Activated gamma-delta T cell (primary cell): ENCODE results near the gene GNG14.
"Not testable (repeated sequence)": the region's sequence is repeated elsewhere in the genome, so short reads cannot be mapped to it uniquely, and the experiment has no call there.

Experiments
- DNase-seq: peaks from one replicate; lab custom pipeline; 2025; lab: John Stamatoyannopoulos, UW

The GNG14 gene

GRCh38 chr19:12723641-12724426 lies 36.0 kb downstream of the GNG14 start, which contains the start of gene TNPO2:
TNPO2 (minus strand) TSS chr19:12723932; CDS start chr19:12720977, 2,955 bp downstream.
- DNase-seq: no peak

GRCh38 chr19:12725612-12726011 lies 37.8 kb downstream of the GNG14 start:
- not testable (repeated sequence) for DNase-seq

- DNase-seq: no peak
Measured at GRCh38 chr19:12726988-12727316, 39.2 kb downstream of the GNG14 start.

- no peak for DNase-seq
Measured at GRCh38 chr19:12727745-12728433, 40.1 kb downstream of the GNG14 start.

GRCh38 chr19:12730064-12730463 lies 42.3 kb downstream of the GNG14 start:
- no peak for DNase-seq

GRCh38 chr19:12731337-12731736 lies 43.5 kb downstream of the GNG14 start:
- DNase-seq: no peak

GRCh38 chr19:12733369-12734214 lies 45.8 kb downstream of the GNG14 start:
- no peak for DNase-seq

GRCh38 chr19:12736995-12737834 lies 49.4 kb downstream of the GNG14 start, which contains the start of gene GET3:
GET3 (plus strand) TSS chr19:12737497; CDS start chr19:12737506, 9 bp downstream.
- peak; percentile 44 for DNase-seq

GRCh38 chr19:12737835-12738351 lies 50.1 kb downstream of the GNG14 start:
- no peak for DNase-seq
